Measurements from ENCODE around the gene ITIH2.
"Not testable (repeated sequence)": the region's sequence is repeated elsewhere in the genome, so short reads cannot be mapped to it uniquely, and the experiment has no call there.

Gene ITIH2

DNA sequence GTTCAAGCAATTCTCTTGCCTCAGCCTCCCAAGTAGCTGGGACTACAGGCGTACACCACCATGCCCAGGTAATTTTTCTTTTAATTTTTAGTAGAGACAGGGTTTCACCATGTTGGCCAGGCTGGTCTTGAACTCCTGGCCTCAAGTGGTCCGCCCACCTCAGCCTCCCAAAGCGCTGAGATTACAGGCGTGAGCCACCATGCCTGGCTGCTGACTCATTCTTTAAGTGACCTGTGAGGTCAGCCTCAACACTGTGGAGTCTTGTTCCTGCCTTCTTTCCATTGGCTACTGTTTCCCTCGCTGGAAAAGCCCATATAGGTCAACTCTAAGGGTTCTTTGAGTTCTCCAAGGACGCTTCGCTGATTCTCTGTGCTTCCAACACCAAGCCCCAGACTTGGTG, 45.5 kb downstream of the ITIH2 start:
- not testable (repeated sequence) for DNase-seq (ENCODE audit: low read depth in 2 of 2)

DNA sequence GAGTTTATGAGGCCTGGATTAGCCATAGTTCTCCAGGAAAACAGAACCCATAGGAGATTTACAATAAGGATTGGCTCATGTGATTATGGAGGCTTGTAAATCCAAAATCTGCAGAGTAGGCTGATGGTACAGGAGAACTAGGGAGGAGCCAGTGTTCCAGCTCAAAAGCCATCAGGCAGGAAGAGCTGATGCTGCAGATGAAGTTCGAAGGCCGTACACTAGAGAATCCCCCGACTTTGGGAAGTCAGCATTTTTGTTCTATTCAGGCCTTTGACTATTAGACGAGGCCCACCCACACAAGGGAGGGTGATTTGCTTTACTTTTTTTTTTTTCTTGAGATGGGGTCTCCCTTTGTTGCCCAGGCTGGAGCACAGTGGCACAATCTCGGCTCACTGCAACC, 47.1 kb downstream of the ITIH2 start:
- DNase-seq (ENCODE audit: low read depth in 2 of 2): no peak

DNA sequence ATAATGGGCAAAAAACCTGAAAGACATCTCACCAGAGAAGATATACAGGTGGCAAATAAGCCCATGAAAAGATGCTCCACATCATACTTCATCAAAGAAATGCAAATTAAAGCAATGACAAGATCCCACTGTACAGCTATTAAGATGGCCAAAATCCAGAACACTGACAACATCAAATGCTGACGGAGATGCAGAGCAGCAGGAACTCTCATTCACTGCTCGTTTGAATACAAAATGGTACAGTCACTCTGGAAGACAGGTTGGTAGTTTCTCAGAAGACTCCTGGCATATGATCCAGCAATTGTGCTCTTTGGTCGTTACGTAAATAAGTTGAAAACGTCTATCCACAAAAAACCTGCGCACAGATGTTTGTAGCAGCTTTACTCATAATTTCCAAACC, 49.1 kb downstream of the ITIH2 start:
- DNase-seq (ENCODE audit: low read depth in 2 of 2): no peak

DNA sequence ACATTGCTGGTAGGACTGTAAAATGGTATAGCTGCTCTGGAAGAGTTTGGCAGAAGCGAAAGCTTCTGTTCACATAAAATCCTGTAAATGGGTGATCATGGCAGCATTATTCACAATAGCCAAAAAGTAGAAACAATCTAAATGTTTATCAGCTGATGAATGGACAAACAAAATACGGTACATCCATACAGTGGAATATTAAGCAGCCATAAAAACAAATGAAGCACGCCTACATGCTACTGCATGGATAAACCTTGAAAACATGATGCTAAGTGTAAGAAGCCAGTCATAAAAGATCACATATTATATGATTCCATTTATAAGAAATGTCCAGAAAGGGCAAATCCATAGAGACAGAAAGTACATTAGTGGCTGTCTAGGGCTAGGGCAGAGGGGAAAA, 52.0 kb downstream of the ITIH2 start:
- no peak for DNase-seq (ENCODE audit: low read depth in 2 of 2)

DNA sequence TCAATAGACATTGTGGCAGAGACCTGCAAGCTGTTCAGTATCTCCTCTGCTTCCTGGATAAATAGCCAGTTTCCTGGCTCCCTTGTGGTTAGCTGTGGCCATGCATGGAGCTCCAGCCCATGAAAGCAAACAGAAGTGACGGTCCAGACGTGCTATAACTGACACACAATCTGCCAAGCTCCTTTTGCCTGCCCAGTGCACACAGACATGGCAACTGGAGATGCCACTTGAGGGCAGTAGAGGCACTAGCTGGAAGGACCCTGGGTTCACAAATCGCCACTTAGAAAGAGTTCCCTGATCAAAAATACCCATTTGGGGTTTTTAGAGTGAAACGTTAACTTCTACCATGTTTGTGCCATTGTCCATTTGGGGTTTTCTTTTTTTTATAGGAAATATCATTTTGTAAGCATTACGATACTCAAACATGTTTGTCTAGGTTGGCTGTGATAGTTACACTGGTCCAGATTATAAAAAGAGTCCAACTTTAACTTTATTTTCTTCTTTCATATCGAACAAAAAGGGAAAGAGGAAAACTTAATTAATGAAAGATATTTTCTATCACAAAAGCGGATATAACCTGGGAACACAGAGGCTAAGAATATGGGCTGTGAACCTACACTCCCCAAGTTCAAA, 53.4 kb downstream of the ITIH2 start:
- DNase-seq (ENCODE audit: low read depth in 2 of 2): no peak

DNA sequence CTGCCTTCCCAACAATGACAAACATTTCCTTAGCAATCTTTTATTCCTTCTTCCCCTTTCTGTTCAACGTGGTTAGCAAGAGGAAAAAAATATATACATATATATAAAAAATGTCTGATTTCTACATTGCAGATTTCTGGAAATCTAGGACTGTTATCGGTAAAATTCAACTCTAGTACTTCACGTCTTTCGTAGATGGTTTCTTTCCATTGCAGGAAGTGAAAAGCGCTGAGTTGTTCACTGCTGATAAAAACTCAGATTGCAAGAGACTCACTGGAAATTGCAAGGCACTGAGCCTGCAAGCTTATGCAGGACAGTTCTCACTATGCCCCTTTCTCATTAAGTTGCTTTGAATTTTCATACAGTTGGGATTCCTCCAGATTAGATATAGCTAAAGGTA, 60.8 kb downstream of the ITIH2 start:
- DNase-seq (ENCODE audit: low read depth in 2 of 2): no peak

DNA sequence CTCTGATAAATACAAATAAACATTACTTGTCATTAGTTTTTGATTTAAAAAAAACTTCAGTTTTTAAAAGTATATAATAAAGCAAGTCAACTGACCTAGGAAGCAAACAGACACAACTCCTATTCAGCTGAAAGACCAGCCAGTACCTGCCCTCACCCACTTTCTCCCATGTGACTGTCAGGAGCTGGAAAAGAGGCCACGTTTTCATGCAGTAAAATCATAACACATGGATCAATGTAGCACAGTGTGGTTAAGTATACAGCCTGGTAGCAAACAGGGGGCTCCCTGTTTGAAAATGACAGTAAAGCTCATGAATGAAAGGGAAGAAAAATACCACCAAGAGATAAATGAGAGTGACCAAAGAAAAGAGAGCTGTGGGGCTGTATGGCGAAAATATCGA, 63.1 kb downstream of the ITIH2 start:
- no peak for DNase-seq (ENCODE audit: low read depth in 2 of 2)

DNA sequence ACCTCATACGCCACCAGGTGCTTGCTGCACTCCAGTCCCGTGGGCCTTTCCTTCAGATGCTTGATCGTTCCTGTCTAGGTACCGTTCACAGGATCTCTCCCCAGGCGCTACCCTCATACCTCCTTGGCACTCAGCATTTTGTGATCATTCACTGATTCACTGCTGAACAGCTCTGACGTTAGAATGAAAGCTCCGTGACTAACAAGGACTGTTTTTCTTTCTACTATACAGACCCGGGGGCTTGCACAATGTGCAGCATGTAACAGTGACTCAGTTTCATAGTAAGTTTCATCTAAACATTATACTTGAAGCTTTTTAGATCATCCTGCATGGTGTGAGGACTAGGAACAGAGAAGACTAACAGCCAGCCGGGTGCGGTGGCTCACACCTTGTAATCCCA, 64.1 kb downstream of the ITIH2 start:
- no peak for DNase-seq (ENCODE audit: low read depth in 2 of 2)

DNA sequence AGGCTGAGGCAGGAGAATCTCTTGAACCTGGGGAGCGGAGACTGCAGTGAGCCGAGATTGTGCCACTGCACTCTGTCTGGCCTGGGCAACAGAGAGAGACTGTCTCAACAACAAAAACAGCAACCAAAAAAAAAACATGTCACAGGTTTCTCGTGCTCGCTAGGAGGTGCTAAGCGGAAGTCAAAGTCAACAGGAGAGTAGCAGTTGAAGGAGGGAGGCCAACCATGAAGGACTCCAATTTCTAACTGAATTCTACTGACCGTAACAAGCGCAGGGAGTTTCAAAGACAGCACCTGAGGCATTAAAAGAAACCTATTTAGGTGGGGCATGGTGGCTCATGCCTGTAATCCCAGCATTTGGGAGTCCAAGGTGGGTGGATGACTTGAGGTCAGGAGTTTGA, 65.3 kb downstream of the ITIH2 start:
- DNase-seq (ENCODE audit: low read depth in 2 of 2): no peak

DNA sequence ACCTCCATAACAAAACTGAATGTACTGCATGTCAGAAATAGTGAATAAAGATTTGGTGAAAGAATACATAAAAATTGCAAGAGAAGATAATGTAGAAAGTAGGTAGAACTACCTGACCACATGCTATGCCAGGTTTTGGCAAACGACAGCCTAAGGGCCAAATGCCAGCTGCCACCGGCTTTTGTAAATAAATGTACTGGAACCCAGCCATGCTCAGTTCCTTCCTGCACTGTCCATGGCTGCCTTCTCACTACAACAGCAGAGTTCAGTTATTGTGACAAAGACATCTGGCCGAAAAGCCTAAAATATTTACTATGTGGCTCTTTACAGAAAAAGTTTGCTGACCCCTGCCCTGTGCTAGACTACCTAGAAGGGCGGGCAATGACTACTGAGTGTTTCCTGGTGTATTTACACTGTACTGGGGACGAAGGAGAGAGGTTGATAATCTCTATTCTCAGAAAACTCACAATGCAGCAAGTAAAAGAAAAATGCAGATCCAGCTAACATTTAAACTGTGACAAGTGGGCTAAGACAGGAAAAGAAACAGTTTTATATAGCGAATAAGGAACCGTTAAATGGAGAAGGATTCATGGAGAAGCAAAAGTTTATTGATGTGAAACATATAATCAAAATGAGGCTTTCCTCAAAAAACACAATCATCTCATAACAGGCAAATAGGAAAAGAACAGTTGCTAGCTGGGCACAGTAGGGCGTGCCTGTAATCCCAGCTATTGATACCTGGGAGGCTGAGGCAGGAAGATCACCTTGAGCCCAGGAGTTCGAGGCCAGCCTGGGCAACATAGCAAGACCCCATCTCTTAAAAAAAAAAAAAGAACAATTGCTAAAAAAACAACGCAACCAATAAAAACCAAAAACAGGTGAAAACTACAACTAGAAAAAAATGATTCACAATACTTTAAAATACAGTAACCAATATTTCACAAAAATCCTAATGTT, 71.0 kb downstream of the ITIH2 start:
- no peak for DNase-seq (ENCODE audit: low read depth in 2 of 2)

DNA sequence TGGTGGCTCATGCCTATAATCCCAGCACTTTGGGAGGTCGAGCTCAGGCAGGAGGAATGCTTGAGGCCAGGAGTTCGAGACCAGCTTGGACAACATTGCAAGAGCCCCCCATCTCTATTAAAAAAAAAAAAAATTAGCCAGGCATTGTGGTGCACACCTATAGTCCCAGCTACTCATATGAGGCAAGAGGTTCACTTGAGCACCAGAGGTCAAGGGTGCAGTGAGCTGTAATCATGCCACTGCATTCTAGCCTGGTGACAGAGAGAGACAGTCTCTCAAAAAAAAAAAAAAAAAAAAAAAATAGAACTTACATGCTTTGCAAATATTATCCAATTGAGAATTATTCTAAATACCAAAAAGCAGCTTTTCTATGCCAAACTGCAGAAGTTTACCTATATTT, 73.7 kb downstream of the ITIH2 start:
- no peak for DNase-seq (ENCODE audit: low read depth in 2 of 2)

DNA sequence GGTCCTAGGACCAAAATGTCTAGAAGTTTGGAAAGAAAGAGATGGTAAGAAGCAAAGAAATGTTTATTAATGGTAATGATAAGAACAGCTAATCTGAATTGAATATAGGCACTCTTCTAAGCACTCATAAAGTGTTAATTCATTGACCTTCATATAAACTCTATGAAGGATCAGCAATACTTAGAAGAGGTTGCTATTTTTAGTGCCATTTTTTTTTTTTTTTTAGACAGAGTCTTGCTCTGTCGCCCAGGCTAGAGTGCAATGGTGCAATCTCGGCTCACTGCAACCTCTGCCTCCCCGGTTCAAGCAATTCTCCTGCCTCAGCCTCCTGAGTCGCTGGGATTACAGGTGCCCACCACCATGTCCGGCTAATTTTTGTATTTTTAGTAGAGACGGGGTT, 79.1 kb downstream of the ITIH2 start:
- not testable (repeated sequence) for DNase-seq (ENCODE audit: low read depth in 2 of 2)

DNA sequence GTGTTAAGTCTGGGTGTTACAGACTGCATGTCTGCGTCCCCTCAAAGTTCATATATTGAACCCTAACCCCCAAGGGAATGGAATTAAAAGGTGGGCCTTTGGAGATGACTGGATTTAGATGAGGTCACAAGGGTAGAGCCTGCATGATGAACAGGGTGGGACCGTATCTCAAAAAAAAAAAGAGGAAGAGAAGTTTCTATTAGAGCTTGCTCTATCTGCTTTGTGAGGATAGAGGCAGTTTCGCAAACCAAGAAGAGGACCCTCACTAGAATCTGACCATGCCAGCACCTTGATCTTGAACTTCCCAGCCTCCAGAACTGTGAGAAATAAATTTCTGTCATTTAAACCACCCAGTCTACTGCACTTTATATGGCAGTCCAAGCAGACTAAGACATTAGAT, 83.3 kb downstream of the ITIH2 start:
- DNase-seq (ENCODE audit: low read depth in 2 of 2): no peak

DNA sequence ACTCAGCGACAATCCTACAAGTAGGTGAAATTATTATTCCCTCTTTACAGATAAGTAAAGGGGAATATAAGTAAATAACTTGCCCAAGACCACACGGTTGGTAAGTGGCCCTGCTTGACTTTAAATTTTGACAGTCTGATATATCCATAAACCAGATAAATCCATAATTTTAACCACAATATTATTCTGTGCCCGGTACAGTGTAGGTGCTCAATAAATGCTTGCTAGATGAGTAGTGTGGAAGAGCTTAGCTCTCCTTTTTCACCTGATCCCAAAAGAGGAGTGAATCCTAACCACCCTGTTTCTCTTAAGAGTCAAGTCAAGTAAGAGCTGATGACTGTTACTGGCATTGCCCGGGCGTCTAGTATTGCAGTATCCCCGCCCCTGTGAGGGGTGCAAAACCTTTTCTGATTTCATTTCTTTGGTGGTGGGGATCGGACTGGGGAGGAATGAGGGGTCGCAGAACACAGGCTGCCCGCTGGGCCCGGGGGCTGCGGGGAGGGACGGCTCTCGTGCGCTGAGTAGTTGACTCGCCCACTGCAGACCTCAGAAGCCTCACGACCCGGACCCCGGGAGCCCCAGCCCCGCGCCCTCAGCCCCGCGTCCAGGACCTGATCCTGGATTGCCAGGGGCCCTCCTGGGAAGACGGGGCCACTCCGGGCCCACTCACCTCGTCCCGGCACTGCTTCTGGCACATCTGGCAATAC, 84.2 kb downstream of the ITIH2 start:
- DNase-seq (ENCODE audit: low read depth in 2 of 2): no peak

DNA sequence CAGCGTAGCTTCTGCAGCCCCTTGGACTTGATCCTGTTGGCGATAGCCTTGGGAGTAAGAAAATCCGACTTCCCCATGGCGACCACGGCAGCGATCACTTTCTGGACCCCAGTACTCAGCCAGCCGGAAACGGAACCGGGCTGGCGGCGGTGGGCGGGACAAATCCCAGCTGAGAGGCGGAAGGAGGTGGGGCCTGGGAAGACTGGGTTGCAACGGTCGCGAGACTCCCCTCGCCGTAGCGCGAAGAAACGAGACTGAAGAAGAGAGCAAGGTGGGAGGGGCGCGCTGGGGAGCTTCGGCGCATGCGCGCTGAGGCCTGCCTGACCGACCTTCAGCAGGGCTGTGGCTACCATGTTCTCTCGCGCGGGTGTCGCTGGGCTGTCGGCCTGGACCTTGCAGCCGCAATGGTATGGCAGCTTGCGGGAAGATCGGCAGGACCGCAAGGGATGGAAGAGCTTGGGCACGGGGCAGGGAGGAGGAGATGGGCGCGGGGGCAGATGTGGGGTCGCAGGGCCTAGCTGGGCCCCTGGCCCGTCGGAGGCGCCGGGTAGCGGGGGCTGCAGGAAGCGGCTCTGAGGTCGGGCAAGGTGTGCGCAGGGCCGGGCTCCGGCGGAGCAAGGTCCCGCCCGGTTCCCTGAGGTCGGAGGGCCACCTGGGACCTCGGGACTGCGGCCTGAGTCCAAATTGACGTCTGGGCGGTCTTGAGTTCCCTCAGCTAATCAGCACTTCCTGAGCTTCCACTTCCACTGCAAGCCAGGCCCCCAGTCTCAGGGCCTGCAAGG, 84.9 kb downstream of the ITIH2 start, which contains the start of the genes ATP5F1C and KIN:
TSS of gene ATP5F1C (plus strand) at position 321 of the 782 bp plus-strand sequence. CDS start at position 352, 31 bp downstream.
TSS of gene KIN (minus strand) at position 137 of the 782 bp plus-strand sequence. CDS start at position 77, 60 bp downstream.
- DNase-seq (ENCODE audit: low read depth in 2 of 2): peak; percentile 95 to 96

DNA sequence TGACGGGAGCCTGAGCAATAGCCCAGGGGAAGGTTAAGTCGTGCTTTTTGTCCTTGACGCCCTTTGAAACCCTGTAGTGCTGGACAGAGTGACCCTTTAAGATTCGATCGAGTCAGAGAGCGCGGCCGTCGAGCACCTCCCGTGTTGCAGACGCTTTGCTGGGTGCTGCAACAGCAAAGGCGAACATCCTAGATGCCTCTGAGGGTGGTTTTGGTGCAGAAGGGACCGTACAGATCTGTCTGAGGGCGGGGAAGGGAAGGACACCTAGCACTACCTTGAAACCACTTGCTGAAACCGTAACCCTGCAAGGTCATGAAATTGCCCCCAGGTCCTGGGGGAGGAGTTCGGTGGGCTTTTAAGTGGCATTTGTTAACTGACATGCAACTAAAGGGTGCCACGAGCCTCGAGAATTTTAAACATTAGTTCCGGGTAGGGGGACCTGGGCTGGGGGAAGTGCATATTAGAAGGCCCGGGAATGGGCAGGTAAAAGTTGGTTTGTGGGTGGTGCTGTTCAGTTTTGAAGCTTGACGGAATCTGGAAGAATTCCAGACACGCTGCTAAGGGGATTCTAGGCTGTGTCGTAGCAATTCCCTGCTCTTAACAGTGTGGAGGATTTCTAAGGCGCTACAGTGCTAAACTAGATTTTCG, 85.6 kb downstream of the ITIH2 start:
- DNase-seq (ENCODE audit: low read depth in 2 of 2): no peak

DNA sequence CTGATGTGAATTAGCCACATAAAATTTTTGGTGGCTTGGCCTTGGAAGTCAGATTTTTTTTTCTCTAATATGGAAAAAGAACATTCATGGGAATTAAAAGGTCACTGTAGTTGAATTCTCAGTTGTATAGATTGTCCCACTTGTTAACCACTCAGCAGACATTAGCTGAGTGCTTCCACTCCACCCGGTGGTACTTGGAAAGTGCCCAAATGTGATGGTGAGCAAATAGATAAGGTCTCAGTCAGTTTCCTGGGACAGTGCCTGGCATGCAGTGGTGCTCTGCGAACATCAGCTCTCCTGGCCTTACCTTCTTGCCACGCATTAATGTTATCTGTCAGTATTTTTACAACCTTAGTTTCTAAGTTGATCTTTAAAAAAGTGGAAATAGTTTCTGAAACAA, 86.3 kb downstream of the ITIH2 start:
- no peak for DNase-seq (ENCODE audit: low read depth in 2 of 2)

DNA sequence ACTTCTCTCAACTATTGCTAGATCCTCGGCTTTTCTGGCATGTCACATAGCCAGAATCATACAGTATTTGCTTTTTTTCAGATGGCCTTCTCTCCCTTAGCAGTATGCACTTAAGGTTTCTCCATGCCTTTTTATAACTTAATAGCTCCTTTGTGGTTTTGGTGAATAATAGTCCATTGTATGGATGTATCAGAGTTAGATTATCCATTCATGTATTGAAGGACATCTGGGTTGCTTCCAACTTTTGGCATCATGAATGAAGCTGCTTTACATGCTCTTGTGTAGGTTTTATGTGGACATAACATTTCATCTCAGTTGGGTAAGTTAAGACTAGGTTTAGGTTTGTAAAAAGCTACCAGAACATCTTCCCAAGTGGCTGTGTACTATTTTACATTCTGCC, 89.4 kb downstream of the ITIH2 start:
- no peak for DNase-seq (ENCODE audit: low read depth in 2 of 2)

DNA sequence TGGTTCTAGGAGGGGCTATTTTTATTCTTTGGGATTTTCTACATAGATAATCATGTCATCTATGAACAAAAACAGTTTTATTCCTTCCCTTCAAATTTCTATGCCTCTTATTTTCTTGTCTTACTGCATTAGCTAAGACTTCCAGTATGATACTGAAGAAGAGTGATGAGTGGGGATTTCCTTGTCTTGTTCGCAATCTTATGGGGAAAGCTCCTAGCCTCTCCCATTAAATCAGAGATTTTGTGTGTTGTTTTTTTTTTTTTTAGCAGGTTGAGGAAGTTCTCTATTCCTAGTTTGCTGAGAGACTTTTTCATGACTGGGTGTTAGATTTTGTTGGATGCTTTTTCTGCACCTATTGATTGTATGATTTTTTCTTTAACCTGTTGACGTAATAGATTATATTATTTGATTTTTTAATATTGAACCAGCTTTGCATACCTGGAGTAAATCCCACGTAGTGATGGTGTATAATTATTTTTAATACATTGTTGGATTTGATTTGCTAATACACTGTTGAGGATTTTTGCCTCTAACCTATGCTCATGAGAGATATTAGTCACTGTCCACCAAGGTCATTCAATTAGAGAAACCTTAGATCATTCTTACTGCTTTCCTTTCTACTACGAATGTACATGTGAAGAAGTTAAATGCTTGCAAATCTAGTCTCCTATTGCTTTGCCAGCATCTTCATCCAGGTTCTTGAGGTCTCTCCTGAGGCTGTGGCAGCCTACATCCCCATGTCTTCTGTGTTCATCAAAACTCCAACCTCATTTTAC, 91.3 kb downstream of the ITIH2 start:
- no peak for DNase-seq (ENCODE audit: low read depth in 2 of 2)

DNA sequence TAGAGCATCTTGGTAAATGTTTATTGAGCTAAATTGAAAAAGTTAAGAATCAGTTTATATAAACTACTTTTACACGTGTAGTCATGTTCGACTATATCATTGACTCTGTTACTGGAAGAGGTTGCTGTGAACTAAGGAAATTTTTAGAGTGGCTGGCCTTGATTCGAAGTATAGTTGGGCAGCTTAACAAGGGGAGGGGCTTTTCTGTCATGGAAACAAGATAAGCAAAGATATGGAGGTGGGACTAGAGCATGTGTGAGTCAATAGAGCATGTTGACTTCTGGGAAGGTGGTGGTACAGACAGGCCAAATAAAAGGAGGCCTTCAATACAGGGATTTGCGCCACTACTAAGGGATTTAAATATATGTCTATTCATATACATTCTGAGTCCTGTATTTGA, 92.5 kb downstream of the ITIH2 start:
- DNase-seq (ENCODE audit: low read depth in 2 of 2): no peak
